ENCODE data around the gene HINT3.
A peak's percentile ranks its signal among the peaks of the same experiment; 100 is the strongest.

The HINT3 gene

DNA sequence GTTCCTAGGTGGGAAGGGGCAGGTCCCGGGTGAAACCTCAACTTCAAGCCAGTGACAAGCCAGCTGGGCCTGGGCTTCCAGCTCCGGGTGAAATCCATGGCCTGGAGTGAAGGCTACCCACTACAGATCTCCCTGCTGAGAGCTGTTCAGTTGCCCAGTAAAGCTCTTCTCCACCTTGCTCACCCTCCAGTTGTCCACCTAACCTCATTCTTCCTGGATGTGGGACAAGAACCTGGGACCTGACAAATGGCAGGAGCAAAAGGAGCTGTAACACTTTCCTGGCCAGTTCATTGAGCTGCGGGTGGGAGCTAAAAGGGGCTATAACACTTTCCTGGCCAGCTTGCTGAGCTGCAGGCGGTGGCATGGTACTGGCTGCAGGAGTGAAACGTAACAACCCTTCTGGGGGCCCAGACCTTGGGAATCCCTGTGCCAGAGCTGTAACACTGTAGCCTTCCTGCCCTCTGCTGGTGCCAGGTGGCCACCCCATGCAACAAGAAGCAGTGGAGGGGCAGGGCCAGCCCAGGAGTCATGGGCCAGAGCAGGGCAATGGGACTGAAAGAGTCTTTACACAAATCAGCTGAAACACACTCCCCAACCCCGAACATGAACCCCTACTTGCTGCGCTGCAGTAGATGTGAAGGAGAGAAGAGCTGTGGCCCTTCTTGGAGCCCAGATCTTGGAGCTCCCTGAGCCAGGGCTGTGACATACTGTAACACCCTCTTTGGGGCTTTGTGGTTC lies 3.6 kb upstream of the HINT3 start:
- TF ChIP-seq EZH2phosphoT487 (IDR thresholded peaks at IDR 0.05; ENCODE audit: borderline replicate concordance) (no peak), CTCF (conservative IDR thresholded peaks at IDR 0.05; ENCODE audit: low read length) (peak; percentile 62)
- H3K79me2 ChIP-seq (ENCODE audit: insufficient read depth, low read length), result peaks cover 11% of the 10 kb centered on the region
- H4K20me1 ChIP-seq (ENCODE audit: insufficient read depth, low read length, poor library complexity, severe bottlenecking), result no peaks in the 10 kb centered on the region
- H3K4me1 ChIP-seq (ENCODE audit: insufficient read depth, low read length, poor library complexity, severe bottlenecking), result peaks cover 11% of the 10 kb centered on the region
- H3K9ac ChIP-seq (ENCODE audit: low read depth, low read length, poor library complexity, severe bottlenecking), result no peak overlapping the region
- no peak overlapping the region for H3K4me3 ChIP-seq (ENCODE audit: low read length, poor library complexity, severe bottlenecking)
- no peaks in the 10 kb centered on the region for H3K27me3 ChIP-seq (ENCODE audit: insufficient read depth, low read length, poor library complexity, severe bottlenecking)
- H3K4me2 ChIP-seq (ENCODE audit: low read depth, low read length, poor library complexity, severe bottlenecking), result no peak overlapping the region
- no peaks in the 10 kb centered on the region for H3K9me3 ChIP-seq (ENCODE audit: insufficient read depth, low read depth, low read length)
- no peaks in the 10 kb centered on the region for H3K36me3 ChIP-seq (ENCODE audit: insufficient read depth, low read length)
- H2AFZ ChIP-seq (ENCODE audit: low read length), result no peak overlapping the region
- H3F3A ChIP-seq (ENCODE audit: low read depth), result no peaks in the 10 kb centered on the region
- H3K9me2 ChIP-seq (replicated peaks; ENCODE audit: low read depth, low read length), result no peaks in the 10 kb centered on the region

- H2AFZ ChIP-seq (ENCODE audit: low read length), result no peak overlapping the region
- peaks cover 17% of the 10 kb centered on the region for H3K4me1 ChIP-seq (ENCODE audit: insufficient read depth, low read length, poor library complexity, severe bottlenecking)
- no peaks in the 10 kb centered on the region for H3K27me3 ChIP-seq (ENCODE audit: insufficient read depth, low read length, poor library complexity, severe bottlenecking)
- no peak overlapping the region for H3K9ac ChIP-seq (ENCODE audit: low read depth, low read length, poor library complexity, severe bottlenecking)
- no peak overlapping the region for H3K4me3 ChIP-seq (ENCODE audit: low read length, poor library complexity, severe bottlenecking)
- no peaks in the 10 kb centered on the region for H3K9me2 ChIP-seq (replicated peaks; ENCODE audit: low read depth, low read length)
- no peaks in the 10 kb centered on the region for H3K36me3 ChIP-seq (ENCODE audit: insufficient read depth, low read length)
- peaks cover 2% of the 10 kb centered on the region for H4K20me1 ChIP-seq (ENCODE audit: insufficient read depth, low read length, poor library complexity, severe bottlenecking)
- no peaks in the 10 kb centered on the region for H3K9me3 ChIP-seq (ENCODE audit: insufficient read depth, low read depth, low read length)
- peaks cover 17% of the 10 kb centered on the region for H3K79me2 ChIP-seq (ENCODE audit: insufficient read depth, low read length)
- no peak overlapping the region for H3K4me2 ChIP-seq (ENCODE audit: low read depth, low read length, poor library complexity, severe bottlenecking)
- no peak for TF ChIP-seq EZH2phosphoT487 (IDR thresholded peaks at IDR 0.05; ENCODE audit: borderline replicate concordance)
- TF ChIP-seq CTCF (conservative IDR thresholded peaks at IDR 0.05; ENCODE audit: low read length), result no peak
- no peaks in the 10 kb centered on the region for H3F3A ChIP-seq (ENCODE audit: low read depth)
Observed at GRCh38 chr6:125953502-125953875, 3.1 kb upstream of the HINT3 start.

DNA sequence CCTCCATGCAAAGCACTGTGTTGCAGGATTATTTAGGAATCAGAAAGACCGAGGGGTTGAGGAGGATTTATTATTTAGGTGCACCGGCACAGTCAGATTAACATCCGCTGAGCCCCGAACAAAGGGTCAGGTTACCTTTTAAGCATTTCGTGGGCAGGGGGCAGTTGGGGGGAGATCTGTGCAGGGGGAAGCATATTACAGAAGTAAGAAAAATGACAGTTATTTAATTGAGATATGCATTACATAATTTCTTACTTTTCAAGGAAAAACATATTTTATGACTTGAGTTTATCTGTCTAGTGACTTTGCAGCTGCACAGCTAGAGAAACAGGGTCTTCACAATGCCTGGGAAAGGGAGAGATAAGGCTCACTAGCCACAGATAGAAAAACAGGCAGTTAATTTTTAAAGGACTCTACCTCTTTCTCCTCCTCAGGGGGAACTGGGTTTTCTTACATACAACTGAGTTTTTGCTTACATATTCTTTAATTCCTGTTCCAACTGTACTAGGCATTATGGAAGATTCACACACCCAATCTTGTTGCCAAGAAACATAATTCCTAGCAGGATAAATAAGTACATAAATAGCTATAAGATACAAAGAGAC lies 1.7 kb upstream of the HINT3 start:
- Histone ChIP-seq H3K27me3 (ENCODE audit: insufficient read depth, low read length, poor library complexity, severe bottlenecking) (no peaks in the 10 kb centered on the region), H3K4me1 (ENCODE audit: insufficient read depth, low read length, poor library complexity, severe bottlenecking) (peaks cover 30% of the 10 kb centered on the region), H2AFZ (ENCODE audit: low read length) (no peak overlapping the region), H3K36me3 (ENCODE audit: insufficient read depth, low read length) (no peaks in the 10 kb centered on the region), H3K4me3 (ENCODE audit: low read length, poor library complexity, severe bottlenecking) (no peak overlapping the region), H4K20me1 (ENCODE audit: insufficient read depth, low read length, poor library complexity, severe bottlenecking) (peaks cover 4% of the 10 kb centered on the region), H3K4me2 (ENCODE audit: low read depth, low read length, poor library complexity, severe bottlenecking) (no peak overlapping the region), H3K9me3 (ENCODE audit: insufficient read depth, low read depth, low read length) (no peaks in the 10 kb centered on the region), H3K79me2 (ENCODE audit: insufficient read depth, low read length) (peaks cover 30% of the 10 kb centered on the region), H3K9me2 (replicated peaks; ENCODE audit: low read depth, low read length) (no peaks in the 10 kb centered on the region), H3K9ac (ENCODE audit: low read depth, low read length, poor library complexity, severe bottlenecking) (no peak overlapping the region), H3F3A (ENCODE audit: low read depth) (no peaks in the 10 kb centered on the region)
- no peak for TF ChIP-seq EZH2phosphoT487 (IDR thresholded peaks at IDR 0.05; ENCODE audit: borderline replicate concordance)
- no peak for TF ChIP-seq CTCF (conservative IDR thresholded peaks at IDR 0.05; ENCODE audit: low read length)
